ENCODE measurements around the gene TTLL5. TPM values are rescaled to one million over a fixed set of nuclear protein-coding genes. Genes with fewer than 3 reads are reported as not detected.

The TTLL5 gene
- total RNA-seq, 1 donor from 2014 or later: 37.9 TPM

DNA sequence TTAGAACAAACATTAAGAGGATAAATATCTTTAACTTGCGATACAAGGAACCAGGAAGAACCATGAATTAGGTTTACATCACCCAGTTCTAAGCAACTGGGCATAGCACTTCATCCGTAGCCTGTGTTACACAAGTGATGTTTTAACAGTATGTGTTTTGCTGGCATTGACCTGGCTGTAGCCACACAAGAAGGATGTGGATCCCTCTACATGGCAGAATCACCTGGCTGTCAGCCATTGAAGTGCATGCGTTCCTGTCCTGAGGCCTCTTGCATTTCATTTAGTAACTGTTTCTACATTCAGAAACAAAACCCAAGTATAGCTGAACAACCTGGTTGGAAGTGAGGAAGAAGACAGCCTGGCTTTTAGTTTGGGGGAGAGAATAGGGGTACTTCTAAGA, 248.6 kb downstream of the TTLL5 start:
- Mint-ChIP-seq H3K27ac (no peak overlapping the region), H3K36me3 (ENCODE audit: low read depth) (no peaks in the 10 kb centered on the region), H3K27me3 (no peaks in the 10 kb centered on the region), H3K4me1 (no peaks in the 10 kb centered on the region), H3K9me3 (no peaks in the 10 kb centered on the region), H3K4me3 (no peak overlapping the region)
- DNase-seq (no peak), ATAC-seq (ENCODE audit: low read depth) (no peak)
- ChIA-PET POLR2A (no interaction called here), CTCF (interaction anchor here (9.8 kb wide), 1 partner anchor 72 kb away, joined by 363 read pairs; the partner anchor contains the start of genes IFT43 and TGFB3)
- TF ChIP-seq, protein P1, sequence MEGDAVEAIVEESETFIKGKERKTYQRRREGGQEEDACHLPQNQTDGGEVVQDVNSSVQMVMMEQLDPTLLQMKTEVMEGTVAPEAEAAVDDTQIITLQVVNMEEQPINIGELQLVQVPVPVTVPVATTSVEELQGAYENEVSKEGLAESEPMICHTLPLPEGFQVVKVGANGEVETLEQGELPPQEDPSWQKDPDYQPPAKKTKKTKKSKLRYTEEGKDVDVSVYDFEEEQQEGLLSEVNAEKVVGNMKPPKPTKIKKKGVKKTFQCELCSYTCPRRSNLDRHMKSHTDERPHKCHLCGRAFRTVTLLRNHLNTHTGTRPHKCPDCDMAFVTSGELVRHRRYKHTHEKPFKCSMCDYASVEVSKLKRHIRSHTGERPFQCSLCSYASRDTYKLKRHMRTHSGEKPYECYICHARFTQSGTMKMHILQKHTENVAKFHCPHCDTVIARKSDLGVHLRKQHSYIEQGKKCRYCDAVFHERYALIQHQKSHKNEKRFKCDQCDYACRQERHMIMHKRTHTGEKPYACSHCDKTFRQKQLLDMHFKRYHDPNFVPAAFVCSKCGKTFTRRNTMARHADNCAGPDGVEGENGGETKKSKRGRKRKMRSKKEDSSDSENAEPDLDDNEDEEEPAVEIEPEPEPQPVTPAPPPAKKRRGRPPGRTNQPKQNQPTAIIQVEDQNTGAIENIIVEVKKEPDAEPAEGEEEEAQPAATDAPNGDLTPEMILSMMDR (IDR thresholded peaks at IDR 0.05): no peak
- intact Hi-C loops (cut with micrococcal nuclease): loop anchor here (5.0 kb wide), 1 partner anchor 443 kb away; no protein-coding TSS in a partner anchor

DNA sequence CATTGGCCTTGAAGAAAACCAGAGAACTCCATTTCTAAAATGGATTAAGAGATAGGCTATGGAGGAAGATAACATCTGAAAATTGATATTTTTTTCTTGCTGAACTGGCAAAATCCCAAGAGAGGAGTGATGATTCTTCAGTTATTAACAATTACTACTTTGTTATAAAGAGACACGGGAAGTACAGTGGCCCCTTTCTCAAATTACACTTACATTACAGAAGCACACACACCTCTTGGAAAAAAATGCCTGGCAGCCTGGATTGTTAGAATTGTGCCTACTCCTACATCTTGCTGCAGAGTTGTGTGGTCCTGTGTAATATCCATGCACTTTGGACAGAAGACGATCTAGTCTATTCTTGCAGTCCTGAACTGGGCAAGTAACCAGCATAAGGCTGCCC, 249.0 kb downstream of the TTLL5 start:
- ATAC-seq (ENCODE audit: low read depth): no peak

DNA sequence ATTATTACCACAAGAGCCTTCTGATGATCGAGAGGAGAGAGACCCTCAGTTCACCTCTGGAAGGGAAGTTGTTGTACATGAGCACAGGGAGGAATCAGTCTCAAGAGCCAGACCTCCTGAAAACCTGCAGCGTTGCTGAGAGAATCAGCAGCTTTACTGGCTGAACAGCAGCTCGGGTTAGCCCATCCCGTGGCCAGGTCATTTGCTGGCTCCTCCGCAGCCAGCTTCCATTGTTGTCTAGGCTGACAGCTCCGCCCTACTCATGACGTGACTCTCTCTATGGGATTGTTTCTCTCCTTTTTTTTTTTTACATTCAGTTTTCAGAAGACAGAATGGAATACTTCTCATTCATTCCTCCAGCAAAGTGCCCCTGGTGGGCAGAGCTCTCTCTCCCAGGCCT, 250.8 kb downstream of the TTLL5 start:
- ATAC-seq (ENCODE audit: low read depth) (no peak), DNase-seq (no peak)
- no peaks in the 10 kb centered on the region for H3K4me1 Mint-ChIP-seq
- H3K9me3 Mint-ChIP-seq: no peaks in the 10 kb centered on the region
- ChIA-PET POLR2A (no interaction called here), CTCF (interaction anchor here (1.2 to 2.5 kb wide), 3 partner anchors 67 to 203 kb away, joined by 3 to 7 read pairs (median 4); no protein-coding TSS in a partner anchor)
- TF ChIP-seq, protein P1 (IDR thresholded peaks at IDR 0.05): no peak
- intact Hi-C loops (cut with micrococcal nuclease): no loop called here
- H3K27me3 Mint-ChIP-seq: no peaks in the 10 kb centered on the region
- no peaks in the 10 kb centered on the region for H3K36me3 Mint-ChIP-seq (ENCODE audit: low read depth)
- H3K4me3 Mint-ChIP-seq: no peak overlapping the region
- no peak overlapping the region for H3K27ac Mint-ChIP-seq

More for the DNA sequence above, 249.0 kb downstream of the TTLL5 start:
- H3K9me3 Mint-ChIP-seq: no peaks in the 10 kb centered on the region
- CTCF ChIA-PET: interaction anchor here (2.5 to 9.8 kb wide), 2 partner anchors 69 to 71 kb away, joined by 7 to 363 read pairs; partner anchors contain the start of genes IFT43 and TGFB3
- H3K27me3 Mint-ChIP-seq: no peaks in the 10 kb centered on the region
- POLR2A ChIA-PET: no interaction called here
- TF ChIP-seq, protein P1 (IDR thresholded peaks at IDR 0.05): no peak
- H3K36me3 Mint-ChIP-seq (ENCODE audit: low read depth): no peaks in the 10 kb centered on the region
- H3K4me3 Mint-ChIP-seq: no peak overlapping the region
- no peak overlapping the region for H3K27ac Mint-ChIP-seq
- intact Hi-C loops (cut with micrococcal nuclease): no loop called here
- no peaks in the 10 kb centered on the region for H3K4me1 Mint-ChIP-seq
- DNase-seq: no peak

DNA sequence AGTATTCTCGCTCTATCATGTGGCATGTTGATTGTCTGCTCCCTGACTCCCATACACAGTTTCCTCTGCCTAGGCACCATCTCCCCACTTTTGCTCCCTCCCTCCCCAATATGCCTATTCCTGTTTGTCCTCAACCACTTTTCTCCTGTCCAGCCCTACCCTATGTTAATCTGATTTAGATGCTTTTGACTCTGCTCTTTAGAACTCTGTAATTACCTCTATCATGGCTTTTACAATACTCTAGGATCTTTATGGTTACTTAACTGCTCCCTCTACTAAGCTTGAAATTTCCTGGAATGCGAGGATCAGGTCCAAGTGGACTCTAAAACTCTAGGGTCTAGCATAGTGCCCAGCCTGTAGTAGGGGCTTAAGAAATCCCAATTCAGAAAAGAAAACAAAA, 252.1 kb downstream of the TTLL5 start:
- H3K27me3 Mint-ChIP-seq: no peaks in the 10 kb centered on the region
- H3K27ac Mint-ChIP-seq: no peak overlapping the region
- H3K9me3 Mint-ChIP-seq: no peaks in the 10 kb centered on the region
- H3K4me1 Mint-ChIP-seq: peaks cover 4% of the 10 kb centered on the region
- no peak overlapping the region for H3K4me3 Mint-ChIP-seq
- H3K36me3 Mint-ChIP-seq (ENCODE audit: low read depth): no peaks in the 10 kb centered on the region
- POLR2A ChIA-PET: no interaction called here
- CTCF ChIA-PET: interaction anchor here (0.5 to 1.2 kb wide), 2 partner anchors 68 to 72 kb away, joined by 3 read pairs; no protein-coding TSS in a partner anchor
- DNase-seq (no peak), ATAC-seq (ENCODE audit: low read depth) (no peak)
- TF ChIP-seq, protein P1 (IDR thresholded peaks at IDR 0.05): no peak
- intact Hi-C loops (cut with micrococcal nuclease): no loop called here

DNA sequence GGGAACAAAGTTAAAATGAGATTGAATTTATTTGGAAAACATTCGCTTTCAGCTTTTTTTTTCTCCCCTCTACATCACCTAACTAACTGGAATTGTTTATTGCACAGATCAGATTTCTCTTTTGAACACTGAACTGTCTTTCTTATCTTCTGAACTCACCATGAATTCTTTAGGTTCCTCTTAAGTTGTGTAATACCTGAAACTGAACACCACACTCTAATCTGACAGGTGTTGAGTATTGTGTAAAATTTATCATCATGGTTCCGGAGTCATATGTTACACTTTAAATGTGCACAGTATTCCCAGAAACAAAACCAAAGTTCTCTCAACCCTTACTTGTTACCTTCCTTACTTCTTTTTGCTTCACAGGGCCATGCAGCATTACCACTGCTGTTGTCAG, 254.0 kb downstream of the TTLL5 start:
- ATAC-seq (ENCODE audit: low read depth) (no peak), DNase-seq (no peak)
- H3K27me3 Mint-ChIP-seq: no peaks in the 10 kb centered on the region
- no peaks in the 10 kb centered on the region for H3K36me3 Mint-ChIP-seq (ENCODE audit: low read depth)
- peaks cover 8% of the 10 kb centered on the region for H3K4me1 Mint-ChIP-seq
- CTCF ChIA-PET: no interaction called here
- H3K4me3 Mint-ChIP-seq: no peak overlapping the region
- POLR2A ChIA-PET: interaction anchor here (0.7 kb wide), 1 partner anchor 127 kb away, joined by 5 read pairs; no protein-coding TSS in a partner anchor
- H3K9me3 Mint-ChIP-seq: no peaks in the 10 kb centered on the region
- no peak overlapping the region for H3K27ac Mint-ChIP-seq
- intact Hi-C loops (cut with micrococcal nuclease): no loop called here
- TF ChIP-seq, protein P1 (IDR thresholded peaks at IDR 0.05): no peak

All from activated B cell treated with CpG ODN at 0.5 μM for 24 hours (primary cell).